ENCODE data around the gene KCNK3. TPM values are rescaled to one million over a fixed set of nuclear protein-coding genes. Genes with fewer than 3 reads are reported as not detected.

Gene KCNK3
- total and polyA plus RNA-seq, 2 of the 13 experiments (the other 11 are each of a cell fraction or from before 2014, with no cell fraction given): not detected

GRCh38 chr2:26735883-26736588, 43.5 kb downstream of the KCNK3 start (continued):
- TF ChIP-seq ZNF142 (CRISPR knock-in tag; IDR thresholded peaks at IDR 0.05) (no peak), ZNF260 (CRISPR knock-in tag; IDR thresholded peaks at IDR 0.05; ENCODE audit: borderline replicate concordance, low read depth) (no peak), CEBPB (IDR thresholded peaks at IDR 0.05; ENCODE audit: borderline replicate concordance, low read depth, low read length) (no peak), FOSL2 (CRISPR knock-in tag; IDR thresholded peaks at IDR 0.05) (no peak), TRIM22 (IDR thresholded peaks at IDR 0.05) (no peak), ZC3H13 (CRISPR knock-in tag; IDR thresholded peaks at IDR 0.05) (no peak), FOSL1 (CRISPR knock-in tag; IDR thresholded peaks at IDR 0.05; ENCODE audit: borderline replicate concordance) (no peak), ZNF720 (CRISPR knock-in tag; IDR thresholded peaks at IDR 0.05) (no peak), MAF1 (CRISPR knock-in tag; IDR thresholded peaks at IDR 0.05; ENCODE audit: borderline replicate concordance) (no peak), MIER2 (CRISPR knock-in tag; IDR thresholded peaks at IDR 0.05) (no peak), FOXJ3 (CRISPR knock-in tag; IDR thresholded peaks at IDR 0.05; ENCODE audit: borderline replicate concordance) (no peak), NR1H2 (CRISPR knock-in tag; IDR thresholded peaks at IDR 0.05; ENCODE audit: borderline replicate concordance, low read depth) (no peak), ZNF33A (CRISPR knock-in tag; IDR thresholded peaks at IDR 0.05; ENCODE audit: borderline replicate concordance) (no peak), PRDM4 (CRISPR knock-in tag; IDR thresholded peaks at IDR 0.05; ENCODE audit: borderline replicate concordance) (no peak), ZNF562 (CRISPR knock-in tag; IDR thresholded peaks at IDR 0.05; ENCODE audit: borderline replicate concordance) (no peak), ADNP (CRISPR knock-in tag; IDR thresholded peaks at IDR 0.05) (no peak), ZBTB37 (CRISPR knock-in tag; IDR thresholded peaks at IDR 0.05) (no peak), ZNF530 (CRISPR knock-in tag; IDR thresholded peaks at IDR 0.05; ENCODE audit: low read depth) (no peak)

All from HepG2 (cell line).